ENCODE data around the gene APOO. TPM values are rescaled to one million over a fixed set of nuclear protein-coding genes. Genes with fewer than 3 reads are reported as not detected.

APOO gene
- total RNA-seq, 1 experiment from 2014 or later: 34.5 TPM

DNA sequence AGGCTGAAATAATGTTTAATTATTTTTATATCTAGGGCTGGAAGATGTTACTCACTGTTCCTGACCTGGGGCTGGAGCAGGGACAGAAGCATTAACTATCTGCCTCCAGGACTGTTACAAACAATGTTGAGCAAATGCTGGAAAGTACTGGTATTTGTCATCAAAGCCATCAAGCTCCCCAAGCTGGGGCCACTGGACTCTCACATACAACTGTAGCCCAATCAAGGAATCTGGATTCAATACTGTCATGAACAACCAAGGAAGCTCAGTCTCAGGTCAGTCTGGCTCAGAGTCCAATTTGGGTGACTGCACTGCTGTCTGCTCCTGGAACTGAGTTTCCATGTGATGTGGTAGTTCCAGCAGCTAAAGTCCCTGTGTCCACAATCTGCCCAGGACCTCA, 50.4 kb downstream of the APOO start:
- BruUV-seq (replicated peaks): no TSS peak
- H3K36me3 ChIP-seq (ENCODE audit: control insufficient read depth in 1 of 2, insufficient read depth in 2 of 2, low read length in 2 of 2): no peaks in the 10 kb centered on the region
- H3K9me2 ChIP-seq (ENCODE audit: insufficient read depth): no peaks in the 10 kb centered on the region
- no peak for TF ChIP-seq EGR1 (IDR thresholded peaks at IDR 0.05; ENCODE audit: low read depth)
- TF ChIP-seq, protein P1, sequence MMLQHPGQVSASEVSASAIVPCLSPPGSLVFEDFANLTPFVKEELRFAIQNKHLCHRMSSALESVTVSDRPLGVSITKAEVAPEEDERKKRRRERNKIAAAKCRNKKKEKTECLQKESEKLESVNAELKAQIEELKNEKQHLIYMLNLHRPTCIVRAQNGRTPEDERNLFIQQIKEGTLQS (IDR thresholded peaks at IDR 0.05): no peak
- TF ChIP-seq RAD21 (IDR thresholded peaks at IDR 0.05; ENCODE audit: low read depth): no peak
- no peak for TF ChIP-seq CEBPB (IDR thresholded peaks at IDR 0.05; ENCODE audit: low read depth)
- TF ChIP-seq TCF7L2 (IDR thresholded peaks at IDR 0.05; ENCODE audit: borderline replicate concordance, extremely low read depth, insufficient read depth, insufficient read length): no peak
- no peak for TF ChIP-seq ELF1 (IDR thresholded peaks at IDR 0.05; ENCODE audit: borderline replicate concordance, low read depth)
- no peak for TF ChIP-seq ZFX (IDR thresholded peaks at IDR 0.05)
- no peak for TF ChIP-seq EZH2phosphoT487 (IDR thresholded peaks at IDR 0.05; ENCODE audit: borderline replicate concordance)
- TF ChIP-seq ZBTB33 (IDR thresholded peaks at IDR 0.05; ENCODE audit: extremely low read depth, insufficient replicate concordance, low read length): no peak
- no peak for TF ChIP-seq SIN3A (IDR thresholded peaks at IDR 0.05; ENCODE audit: low read depth)
- TF ChIP-seq YY1 (IDR thresholded peaks at IDR 0.05; ENCODE audit: extremely low read depth, insufficient replicate concordance, low read depth, low read length): no peak
- no peak for TF ChIP-seq POLR2A (IDR thresholded peaks at IDR 0.05; ENCODE audit: borderline replicate concordance, extremely low read depth, insufficient read depth, insufficient read length)
- TF ChIP-seq, protein P2, sequence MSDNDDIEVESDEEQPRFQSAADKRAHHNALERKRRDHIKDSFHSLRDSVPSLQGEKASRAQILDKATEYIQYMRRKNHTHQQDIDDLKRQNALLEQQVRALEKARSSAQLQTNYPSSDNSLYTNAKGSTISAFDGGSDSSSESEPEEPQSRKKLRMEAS (IDR thresholded peaks at IDR 0.05): no peak
- TF ChIP-seq FOSL1 (IDR thresholded peaks at IDR 0.05; ENCODE audit: low read depth): no peak
- TF ChIP-seq, protein P3, sequence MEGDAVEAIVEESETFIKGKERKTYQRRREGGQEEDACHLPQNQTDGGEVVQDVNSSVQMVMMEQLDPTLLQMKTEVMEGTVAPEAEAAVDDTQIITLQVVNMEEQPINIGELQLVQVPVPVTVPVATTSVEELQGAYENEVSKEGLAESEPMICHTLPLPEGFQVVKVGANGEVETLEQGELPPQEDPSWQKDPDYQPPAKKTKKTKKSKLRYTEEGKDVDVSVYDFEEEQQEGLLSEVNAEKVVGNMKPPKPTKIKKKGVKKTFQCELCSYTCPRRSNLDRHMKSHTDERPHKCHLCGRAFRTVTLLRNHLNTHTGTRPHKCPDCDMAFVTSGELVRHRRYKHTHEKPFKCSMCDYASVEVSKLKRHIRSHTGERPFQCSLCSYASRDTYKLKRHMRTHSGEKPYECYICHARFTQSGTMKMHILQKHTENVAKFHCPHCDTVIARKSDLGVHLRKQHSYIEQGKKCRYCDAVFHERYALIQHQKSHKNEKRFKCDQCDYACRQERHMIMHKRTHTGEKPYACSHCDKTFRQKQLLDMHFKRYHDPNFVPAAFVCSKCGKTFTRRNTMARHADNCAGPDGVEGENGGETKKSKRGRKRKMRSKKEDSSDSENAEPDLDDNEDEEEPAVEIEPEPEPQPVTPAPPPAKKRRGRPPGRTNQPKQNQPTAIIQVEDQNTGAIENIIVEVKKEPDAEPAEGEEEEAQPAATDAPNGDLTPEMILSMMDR (IDR thresholded peaks at IDR 0.05 in 2 of 3, conservative IDR thresholded peaks at IDR 0.05 in 1 of 3; ENCODE audit: borderline replicate concordance in 1 of 3, insufficient read depth in 1 of 3, low read depth in 2 of 3, low read length in 2 of 3): no peak
- TF ChIP-seq REST (IDR thresholded peaks at IDR 0.05; ENCODE audit: low read depth): no peak
- TF ChIP-seq EZH2 (IDR thresholded peaks at IDR 0.05): no peak
- no peak for TF ChIP-seq SP1 (IDR thresholded peaks at IDR 0.05; ENCODE audit: low read depth)
- TF ChIP-seq ZNF274 (IDR thresholded peaks at IDR 0.05; ENCODE audit: low read depth, low read length): no peak
- TF ChIP-seq SRF (IDR thresholded peaks at IDR 0.05; ENCODE audit: low read depth): no peak
- no peak overlapping the region for H2AFZ ChIP-seq (ENCODE audit: low read depth, low read length, poor library complexity, severe bottlenecking)
- ChIA-PET POLR2A (no interaction called here), RAD21 (ENCODE audit: low non-redundant PET in 1 of 2, low total read pairs in 2 of 2, uncharacterized antibody in 2 of 2, unreplicated experiment in 2 of 2) (interaction anchor here in 1 of 2 experiments (0.5 kb wide), 1 partner anchor 160 kb away, joined by 3 read pairs; no protein-coding TSS in a partner anchor), CTCF (no interaction called here)
- DNase-seq (ENCODE audit: low read depth, low spot score): no peak
- no peaks in the 10 kb centered on the region for H3K27me3 ChIP-seq (ENCODE audit: insufficient read depth, low read length)
- H3K9me3 ChIP-seq (ENCODE audit: control insufficient read depth in 1 of 2, insufficient read depth in 1 of 2, low read depth in 1 of 2, low read length in 2 of 2): no peaks in the 10 kb centered on the region
- H3K4me3 ChIP-seq (replicated peaks in 1 of 2; ENCODE audit: low read depth in 1 of 2, low read length in 2 of 2): no peak overlapping the region
- no peaks in the 10 kb centered on the region for H4K20me1 ChIP-seq (ENCODE audit: insufficient read depth)
- intact Hi-C loops (cut with micrococcal nuclease): no loop called here
- H3K79me2 ChIP-seq (ENCODE audit: insufficient read depth, low read length): no peaks in the 10 kb centered on the region
- no peak for ATAC-seq
- no peak overlapping the region for H3K4me2 ChIP-seq (ENCODE audit: low read length)
- H3K4me1 ChIP-seq (ENCODE audit: control insufficient read depth in 1 of 2, insufficient read depth in 2 of 2, low read length in 2 of 2): no peaks in the 10 kb centered on the region
- no peak overlapping the region for H3K9ac ChIP-seq (ENCODE audit: low read length)
- no peak overlapping the region for H3K27ac ChIP-seq (ENCODE audit: low read depth, low read length)

All from HCT116 (cell line).